Adipocyte (in vitro differentiated cells): ENCODE results near the gene MCRIP2.
A peak's percentile ranks its signal among the peaks of the same experiment; 100 is the strongest.

ENCODE experiments used
- DNase-seq: peaks from one replicate; pipeline ENCODE4 v3.0.0-alpha.2; 2015; ENCODE audit warnings: low read depth
- H3K27me3 ChIP-seq: replicated peaks from 2 replicates; pipeline ENCODE4 v1.7.0; 2013; ENCODE audit warnings: mild to moderate bottlenecking, low read length, moderate library complexity; ENCODE audit not compliant: control insufficient read depth, insufficient read depth
- H3K36me3 ChIP-seq: 2 replicates; pipeline ENCODE4 v1.7.0; 2013; ENCODE audit warnings: low read length, mild to moderate bottlenecking, moderate library complexity; ENCODE audit not compliant: control insufficient read depth, insufficient read depth, severe bottlenecking
- H3K4me1 ChIP-seq: 2 replicates; pipeline ENCODE4 v1.7.0; 2013; ENCODE audit warnings: mild to moderate bottlenecking, low read length, moderate library complexity; ENCODE audit not compliant: control insufficient read depth, insufficient read depth
- H3K4me3 ChIP-seq: 2 replicates; pipeline ENCODE4 v1.7.0; 2013; ENCODE audit warnings: mild to moderate bottlenecking, low read length, moderate library complexity
- H3K9ac ChIP-seq: 2 replicates; pipeline ENCODE4 v1.7.0; 2013; ENCODE audit warnings: mild to moderate bottlenecking, low read length, moderate library complexity
- H3K9me3 ChIP-seq: 2 replicates; pipeline ENCODE4 v1.7.0; 2013; ENCODE audit warnings: mild to moderate bottlenecking, low read length, moderate library complexity; ENCODE audit not compliant: control insufficient read depth

MCRIP2 gene

GRCh38 chr16:636206-637080 is 5.2 kb upstream of the MCRIP2 start, which contains the start of gene METTL26:
Gene METTL26, minus strand, starts transcription at chr16:636305. Its CDS starts 15 bp downstream, at chr16:636290.
- Histone ChIP-seq H3K27me3 (no peaks in the 10 kb centered on the region), H3K4me1 (peaks cover 5% of the 10 kb centered on the region), H3K9ac (peak within 1 kb of the TSS; percentile 93), H3K4me3 (peak within 1 kb of the TSS; percentile 87), H3K36me3 (peaks cover 7% of the 10 kb centered on the region), H3K9me3 (no peaks in the 10 kb centered on the region)
- DNase-seq: peak; percentile 98

- H3K36me3 ChIP-seq: peaks cover 7% of the 10 kb centered on the region
- no peaks in the 10 kb centered on the region for H3K9me3 ChIP-seq
- H3K4me3 ChIP-seq: peak overlapping the region; percentile 87
- peaks cover 5% of the 10 kb centered on the region for H3K4me1 ChIP-seq
- no peaks in the 10 kb centered on the region for H3K27me3 ChIP-seq
- peak overlapping the region; percentile 93 for H3K9ac ChIP-seq
- DNase-seq: peak; percentile 96
Observed at GRCh38 chr16:637081-638018, 4.3 kb upstream of the MCRIP2 start.

- H3K4me3 ChIP-seq: no peak overlapping the region
- peaks cover 7% of the 10 kb centered on the region for H3K4me1 ChIP-seq
- H3K9ac ChIP-seq: no peak overlapping the region
- DNase-seq: no peak
- H3K27me3 ChIP-seq: no peaks in the 10 kb centered on the region
- no peaks in the 10 kb centered on the region for H3K9me3 ChIP-seq
- peaks cover 7% of the 10 kb centered on the region for H3K36me3 ChIP-seq
Observed at GRCh38 chr16:638034-638543, 3.5 kb upstream of the MCRIP2 start.

GRCh38 chr16:638836-639235 is 2.8 kb upstream of the MCRIP2 start:
- DNase-seq: no peak
- Histone ChIP-seq H3K4me3 (no peak overlapping the region), H3K27me3 (no peaks in the 10 kb centered on the region), H3K36me3 (peaks cover 5% of the 10 kb centered on the region), H3K9ac (no peak overlapping the region), H3K9me3 (no peaks in the 10 kb centered on the region), H3K4me1 (peaks cover 9% of the 10 kb centered on the region)

- H3K4me3 ChIP-seq: no peak overlapping the region
- DNase-seq: no peak
Observed at GRCh38 chr16:640614-641013, 1.0 kb upstream of the MCRIP2 start.

GRCh38 chr16:642189-643049 is 791 bp downstream of the MCRIP2 start:
- Histone ChIP-seq H3K4me3 (peak overlapping the region; percentile 87), H3K36me3 (no peaks in the 10 kb centered on the region), H3K27me3 (no peaks in the 10 kb centered on the region), H3K9ac (peak overlapping the region; percentile 96), H3K4me1 (peaks cover 28% of the 10 kb centered on the region), H3K9me3 (no peaks in the 10 kb centered on the region)
- DNase-seq: peak; percentile 47

More at GRCh38 chr16:640614-641013, 1.0 kb upstream of the MCRIP2 start:
- H3K36me3 ChIP-seq: no peaks in the 10 kb centered on the region
- H3K9ac ChIP-seq: peak overlapping the region; percentile 96
- H3K27me3 ChIP-seq: no peaks in the 10 kb centered on the region
- H3K4me1 ChIP-seq: peaks cover 13% of the 10 kb centered on the region
- no peaks in the 10 kb centered on the region for H3K9me3 ChIP-seq

GRCh38 chr16:643050-643368 is 1.4 kb downstream of the MCRIP2 start:
- DNase-seq: no peak
- no peaks in the 10 kb centered on the region for H3K9me3 ChIP-seq
- H3K9ac ChIP-seq: peak overlapping the region; percentile 96
- peaks cover 28% of the 10 kb centered on the region for H3K4me1 ChIP-seq
- H3K4me3 ChIP-seq: peak overlapping the region; percentile 87
- H3K36me3 ChIP-seq: no peaks in the 10 kb centered on the region
- no peaks in the 10 kb centered on the region for H3K27me3 ChIP-seq

- H3K4me1 ChIP-seq: peaks cover 37% of the 10 kb centered on the region
- H3K4me3 ChIP-seq: no peak overlapping the region
- no peaks in the 10 kb centered on the region for H3K27me3 ChIP-seq
- no peaks in the 10 kb centered on the region for H3K36me3 ChIP-seq
- no peak overlapping the region for H3K9ac ChIP-seq
- DNase-seq: no peak
- H3K9me3 ChIP-seq: no peaks in the 10 kb centered on the region
Observed at GRCh38 chr16:644556-644955, 2.9 kb downstream of the MCRIP2 start.

GRCh38 chr16:645852-646678 is 4.4 kb downstream of the MCRIP2 start:
- Histone ChIP-seq H3K4me3 (peak overlapping the region; percentile 23), H3K27me3 (no peaks in the 10 kb centered on the region), H3K9ac (peak overlapping the region; percentile 60), H3K9me3 (no peaks in the 10 kb centered on the region), H3K36me3 (no peaks in the 10 kb centered on the region), H3K4me1 (peaks cover 41% of the 10 kb centered on the region)
- no peak for DNase-seq

- peak overlapping the region; percentile 60 for H3K9ac ChIP-seq
- no peaks in the 10 kb centered on the region for H3K36me3 ChIP-seq
- H3K4me3 ChIP-seq: no peak overlapping the region
- H3K27me3 ChIP-seq: no peaks in the 10 kb centered on the region
- no peaks in the 10 kb centered on the region for H3K9me3 ChIP-seq
- no peak for DNase-seq
- peaks cover 41% of the 10 kb centered on the region for H3K4me1 ChIP-seq
Observed at GRCh38 chr16:646679-647172, 5.1 kb downstream of the MCRIP2 start.
